Right lobe of liver (tissue), 4 donors: ENCODE measurements around the gene ANTXRL.

Experiments used
- POLR2A ChIP-seq: fragments of 450-650 bp; IDR thresholded peaks from one replicate; pipeline ENCODE4 v1.6.1; 2017; ENCODE audit warnings: antibody characterized with exemption, mild to moderate bottlenecking
- TF ChIP-seq, protein P1 (sequence below), 4 donors: fragments of 200-600 bp in 3 of 4; fragments of 450-650 bp in 1 of 4; IDR thresholded peaks; one replicate each; pipeline versions ENCODE4 v1.5.1 to v1.8.0; 2016 to 2022; ENCODE audit warnings: antibody characterized with exemption in 4 of 4, mild to moderate bottlenecking in 2 of 4
- donor health status: DM: no; HTN: no; CAD: no.
- donor health status: DM: no; HTN: no; CAD: no.
- donor health status: DM: no; HTN: yes; CAD: no.

DNA sequence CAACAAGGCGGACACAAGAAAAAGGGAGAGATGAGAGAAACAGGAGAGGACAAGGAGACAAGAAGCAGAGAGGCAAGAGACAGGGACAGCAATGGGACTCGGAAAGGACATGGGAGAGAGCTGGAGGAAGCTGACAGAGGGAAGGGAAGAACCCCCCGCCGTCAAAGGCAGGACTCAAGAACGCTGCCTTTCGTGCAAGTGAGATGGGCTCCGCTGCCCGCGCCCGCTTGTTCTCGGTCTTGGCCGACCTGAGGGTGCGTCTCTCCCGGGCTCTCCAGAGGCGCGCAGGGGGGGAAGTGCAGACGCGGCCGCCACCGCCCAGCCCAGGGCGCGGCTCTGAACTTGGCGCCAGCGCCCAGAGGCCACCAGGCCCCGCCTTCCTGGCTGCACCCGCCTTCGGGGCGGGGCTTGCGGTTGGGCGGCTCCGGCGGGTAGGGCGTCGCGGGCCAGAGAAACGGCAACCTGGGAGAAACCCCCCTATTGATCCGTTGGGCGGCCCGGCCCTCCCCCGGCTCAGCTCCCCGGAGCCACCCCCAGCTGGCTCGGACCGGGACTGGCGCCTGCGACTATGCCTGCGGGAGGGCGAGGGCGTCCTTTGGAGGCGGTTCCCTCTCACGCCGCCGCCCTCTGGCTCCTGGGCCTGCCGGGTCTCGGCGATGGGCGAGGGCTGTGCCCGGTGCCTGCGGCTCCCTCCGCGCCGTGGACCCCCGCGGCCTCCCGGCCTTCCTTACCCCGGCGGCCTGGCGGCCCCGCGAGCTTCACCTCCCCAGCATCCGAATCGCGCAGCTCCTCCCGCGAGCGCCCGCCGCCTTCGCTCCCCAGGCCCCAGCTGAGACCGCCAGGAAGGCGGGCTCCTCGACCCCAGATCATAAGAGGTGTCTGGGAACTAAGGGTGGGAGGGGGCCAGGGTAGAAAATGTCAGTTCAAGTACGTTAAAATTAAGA, 2.2 kb upstream of the ANTXRL start:
- TF ChIP-seq, protein P1, sequence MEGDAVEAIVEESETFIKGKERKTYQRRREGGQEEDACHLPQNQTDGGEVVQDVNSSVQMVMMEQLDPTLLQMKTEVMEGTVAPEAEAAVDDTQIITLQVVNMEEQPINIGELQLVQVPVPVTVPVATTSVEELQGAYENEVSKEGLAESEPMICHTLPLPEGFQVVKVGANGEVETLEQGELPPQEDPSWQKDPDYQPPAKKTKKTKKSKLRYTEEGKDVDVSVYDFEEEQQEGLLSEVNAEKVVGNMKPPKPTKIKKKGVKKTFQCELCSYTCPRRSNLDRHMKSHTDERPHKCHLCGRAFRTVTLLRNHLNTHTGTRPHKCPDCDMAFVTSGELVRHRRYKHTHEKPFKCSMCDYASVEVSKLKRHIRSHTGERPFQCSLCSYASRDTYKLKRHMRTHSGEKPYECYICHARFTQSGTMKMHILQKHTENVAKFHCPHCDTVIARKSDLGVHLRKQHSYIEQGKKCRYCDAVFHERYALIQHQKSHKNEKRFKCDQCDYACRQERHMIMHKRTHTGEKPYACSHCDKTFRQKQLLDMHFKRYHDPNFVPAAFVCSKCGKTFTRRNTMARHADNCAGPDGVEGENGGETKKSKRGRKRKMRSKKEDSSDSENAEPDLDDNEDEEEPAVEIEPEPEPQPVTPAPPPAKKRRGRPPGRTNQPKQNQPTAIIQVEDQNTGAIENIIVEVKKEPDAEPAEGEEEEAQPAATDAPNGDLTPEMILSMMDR (IDR thresholded peaks at IDR 0.05) = no peak
- no peak for TF ChIP-seq POLR2A
